NCI-H2196 (cell line): ENCODE data around the gene KCTD19.

Experiments used
- DNase-seq: peaks from one replicate; lab custom pipeline; 2025; ENCODE audit not compliant: unreplicated experiment; lab: John Stamatoyannopoulos, UW

Gene KCTD19

DNA sequence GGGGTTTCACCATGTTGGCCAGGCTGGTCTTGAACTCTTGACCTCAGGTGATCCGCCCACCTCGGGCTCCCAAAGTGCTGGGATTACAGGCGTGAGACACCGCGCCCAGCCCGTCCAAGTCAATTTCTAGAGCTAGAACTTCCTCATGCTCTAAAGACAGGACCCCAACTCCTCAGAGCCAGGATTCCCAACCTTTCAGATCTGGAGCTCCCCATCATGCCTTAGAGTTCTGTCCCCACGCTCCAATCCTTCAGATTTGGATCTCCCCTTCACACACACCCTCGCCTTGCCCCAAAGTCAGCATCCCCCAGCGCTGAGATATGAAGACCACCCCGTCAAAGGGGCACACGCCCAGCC, 448 bp downstream of the KCTD19 start:
- DNase-seq, result no peak

DNA sequence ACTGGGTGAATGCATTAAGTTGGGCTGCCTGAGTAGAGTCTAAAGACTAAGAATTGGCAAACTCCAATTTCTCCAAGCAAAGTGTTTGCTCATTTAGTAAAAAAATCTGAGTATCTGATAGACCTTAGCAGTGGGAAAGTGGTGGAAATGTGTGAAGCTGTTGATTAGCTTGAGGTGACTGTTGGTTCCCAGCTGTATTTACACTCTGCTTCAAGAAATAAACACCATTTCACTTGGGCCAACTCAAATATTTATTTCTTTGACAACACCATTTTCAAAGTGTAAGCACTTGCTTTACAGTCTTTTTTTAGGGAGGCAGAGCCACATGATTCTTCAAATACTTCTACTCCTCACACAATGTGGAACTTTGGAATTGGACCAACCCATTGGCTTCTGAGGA, 8.7 kb downstream of the KCTD19 start:
- no peak for DNase-seq

DNA sequence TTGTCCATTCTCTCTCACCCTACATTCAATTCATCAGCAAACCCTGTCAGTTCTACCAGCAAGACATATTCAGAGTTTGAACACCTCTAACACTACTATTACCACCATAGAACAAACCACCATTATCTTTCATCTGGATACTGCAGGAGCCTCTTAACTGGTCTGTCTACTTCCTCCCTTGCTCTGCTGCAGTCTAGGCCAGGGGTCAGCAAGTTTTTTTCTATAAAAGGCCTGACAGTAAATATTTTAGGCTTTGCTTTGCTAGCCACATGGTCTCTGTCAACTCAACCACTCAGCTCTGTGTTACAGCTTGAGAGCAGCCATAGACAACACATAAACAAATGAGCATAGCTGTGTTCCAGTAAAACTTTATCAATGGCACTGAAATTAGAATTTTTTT, 13.8 kb downstream of the KCTD19 start:
- no peak for DNase-seq

DNA sequence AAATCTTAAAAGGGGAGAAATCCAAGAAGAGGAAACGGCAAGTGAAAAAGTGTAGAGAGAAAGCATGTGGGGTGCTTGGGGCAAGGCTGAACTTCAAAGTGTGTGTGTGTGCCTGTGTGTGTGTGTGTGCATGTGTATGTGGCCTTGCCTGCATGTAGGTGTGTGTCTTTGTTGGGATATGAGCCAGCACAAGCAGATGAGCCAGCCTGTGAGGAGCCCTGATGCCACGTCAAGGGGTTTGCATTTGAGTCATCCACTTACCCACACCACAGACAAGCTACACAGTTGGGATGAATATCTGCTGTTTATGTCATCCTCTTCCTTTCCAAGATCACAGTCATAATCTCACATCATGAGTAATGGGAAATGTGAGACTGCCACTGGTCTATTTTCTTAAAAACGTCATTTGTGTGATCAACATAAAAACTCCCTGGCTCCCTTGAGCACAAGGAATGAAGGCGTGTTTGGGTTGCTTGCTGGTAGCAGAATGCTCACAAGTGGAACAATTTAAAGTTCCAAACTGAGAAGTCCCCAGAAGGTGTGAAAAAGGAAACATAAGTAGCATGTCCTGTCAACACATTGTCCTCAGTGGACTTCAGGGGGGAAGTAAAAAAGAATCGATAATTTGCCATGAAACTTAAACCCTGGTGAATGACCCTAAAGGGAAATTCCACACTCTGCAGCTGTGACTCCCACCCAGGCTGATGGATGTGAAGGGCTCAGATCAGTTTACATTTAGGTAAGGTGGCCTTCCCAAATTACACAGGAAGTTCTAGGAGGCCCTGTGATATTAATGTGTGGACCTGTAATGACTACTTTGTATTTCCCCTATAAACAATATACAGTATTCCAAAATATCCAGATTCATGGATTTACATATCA, 14.7 kb downstream of the KCTD19 start:
- DNase-seq, result peak; percentile 54

DNA sequence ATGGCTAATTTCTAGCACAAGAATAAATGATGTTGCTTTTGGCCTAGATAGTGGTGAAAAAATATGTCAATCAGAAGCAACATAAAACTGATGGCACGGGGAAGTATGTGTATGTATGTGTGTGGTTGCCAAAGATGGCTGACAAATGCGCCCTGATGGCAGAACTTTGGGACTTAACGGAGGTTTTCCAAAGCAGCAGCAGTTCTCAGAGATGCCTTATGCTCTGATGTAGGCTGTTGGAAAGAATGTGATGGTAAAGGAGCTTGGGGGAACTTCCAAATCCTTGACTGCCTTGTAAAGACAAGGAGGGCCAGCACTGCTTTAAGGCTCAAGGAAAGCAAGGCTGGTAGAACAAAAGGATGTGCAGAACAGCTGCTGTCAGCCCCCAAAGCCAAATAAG, 16.0 kb downstream of the KCTD19 start:
- no peak for DNase-seq

DNA sequence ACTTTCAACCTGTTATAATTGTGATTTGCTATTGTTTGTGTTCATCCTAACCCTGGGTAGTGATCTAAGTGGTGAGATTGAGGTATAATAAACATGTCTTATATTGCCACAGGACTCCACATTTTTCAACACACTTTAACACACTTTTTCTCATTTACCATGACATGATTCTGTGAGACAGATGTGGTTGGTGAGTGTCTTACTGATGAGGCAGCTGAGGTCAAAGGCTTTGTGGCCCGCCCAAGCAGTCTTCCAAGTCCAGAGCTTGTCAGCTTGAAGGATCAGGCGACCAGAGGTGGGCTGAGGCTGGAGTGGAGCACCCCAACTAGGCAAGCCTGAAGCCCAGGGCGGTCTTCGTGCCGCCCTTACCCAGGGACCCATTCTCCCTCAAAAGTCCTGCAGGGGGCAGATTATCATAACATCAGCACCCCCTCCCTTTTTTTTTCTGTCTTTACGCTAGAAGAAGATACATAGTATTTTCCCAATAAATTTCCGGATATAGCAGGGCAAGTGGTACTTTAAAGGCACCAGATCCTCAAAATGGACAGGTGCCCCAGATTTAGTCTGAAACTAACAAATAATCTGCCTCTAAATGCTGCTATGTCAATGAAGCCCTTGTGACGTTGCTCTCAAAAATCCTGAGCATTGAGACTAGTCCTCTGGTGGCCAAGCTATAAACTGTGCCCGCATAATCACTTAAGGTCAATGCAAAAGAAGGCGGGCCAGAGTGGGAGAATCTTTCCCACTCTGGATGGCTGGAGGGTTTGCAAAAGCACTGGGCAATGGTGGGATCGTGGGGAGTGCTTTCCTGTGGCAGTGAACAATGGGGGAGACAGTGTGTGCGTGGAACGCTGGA, 21.1 kb downstream of the KCTD19 start:
- DNase-seq, result no peak

DNA sequence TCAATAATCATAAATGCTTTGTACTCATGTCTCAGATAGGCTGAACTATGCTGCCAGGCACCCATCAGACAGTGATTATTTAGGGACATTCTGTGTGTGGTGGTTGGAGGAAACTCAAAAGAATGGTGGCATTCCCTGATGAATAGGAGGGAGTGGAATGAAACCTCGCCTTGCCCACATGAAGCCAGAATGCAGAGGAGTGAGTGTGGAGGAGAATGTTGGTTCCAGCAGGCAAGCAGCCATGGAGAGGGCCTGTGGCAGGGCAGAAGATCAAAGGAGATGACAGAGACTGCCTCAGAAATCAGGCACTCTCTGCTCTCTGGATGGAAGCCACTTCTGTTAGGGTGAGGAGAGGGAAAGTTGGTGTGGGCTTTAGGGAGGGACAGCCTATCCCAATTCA, 22.5 kb downstream of the KCTD19 start:
- DNase-seq, result no peak

DNA sequence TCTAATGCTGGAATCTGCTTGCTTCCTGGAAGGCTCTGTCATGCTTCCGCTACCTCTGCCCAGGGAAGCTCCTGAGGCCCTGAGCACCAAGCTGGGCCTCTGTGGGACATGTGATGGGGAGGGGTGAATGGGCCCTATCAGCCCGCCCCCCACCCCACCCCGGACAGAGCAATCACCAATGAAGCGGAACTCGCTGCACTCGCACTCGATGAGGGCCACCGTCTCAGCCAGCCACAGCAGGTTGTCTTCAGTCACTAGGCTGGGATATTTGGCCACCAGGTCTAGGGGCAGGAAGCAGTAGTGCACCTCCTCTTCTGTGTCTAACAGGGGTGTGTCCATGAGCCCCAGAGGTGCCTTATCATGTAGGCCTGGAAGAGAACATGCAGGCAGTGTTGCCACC, 23.6 kb downstream of the KCTD19 start:
- DNase-seq, result no peak

DNA sequence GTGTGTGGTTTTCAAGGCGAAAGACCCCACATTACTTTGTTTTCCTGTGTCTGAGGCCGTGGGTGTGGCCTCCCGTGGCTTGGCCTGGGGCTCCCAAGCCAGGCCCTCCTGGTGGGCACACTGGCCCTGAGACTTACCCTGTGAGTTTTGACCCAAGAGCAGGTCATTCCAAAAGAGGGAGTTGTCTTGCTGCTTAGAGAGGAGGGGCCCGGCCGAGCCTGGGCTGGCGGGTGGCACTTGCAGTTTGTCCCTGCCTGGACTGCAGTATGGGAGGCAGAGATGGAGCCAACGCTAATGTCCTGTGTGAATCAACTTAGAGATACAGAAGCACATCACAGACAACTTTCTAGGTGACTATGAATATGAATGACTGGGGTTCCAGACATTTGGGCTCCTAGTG, 24.5 kb downstream of the KCTD19 start:
- DNase-seq, result no peak

DNA sequence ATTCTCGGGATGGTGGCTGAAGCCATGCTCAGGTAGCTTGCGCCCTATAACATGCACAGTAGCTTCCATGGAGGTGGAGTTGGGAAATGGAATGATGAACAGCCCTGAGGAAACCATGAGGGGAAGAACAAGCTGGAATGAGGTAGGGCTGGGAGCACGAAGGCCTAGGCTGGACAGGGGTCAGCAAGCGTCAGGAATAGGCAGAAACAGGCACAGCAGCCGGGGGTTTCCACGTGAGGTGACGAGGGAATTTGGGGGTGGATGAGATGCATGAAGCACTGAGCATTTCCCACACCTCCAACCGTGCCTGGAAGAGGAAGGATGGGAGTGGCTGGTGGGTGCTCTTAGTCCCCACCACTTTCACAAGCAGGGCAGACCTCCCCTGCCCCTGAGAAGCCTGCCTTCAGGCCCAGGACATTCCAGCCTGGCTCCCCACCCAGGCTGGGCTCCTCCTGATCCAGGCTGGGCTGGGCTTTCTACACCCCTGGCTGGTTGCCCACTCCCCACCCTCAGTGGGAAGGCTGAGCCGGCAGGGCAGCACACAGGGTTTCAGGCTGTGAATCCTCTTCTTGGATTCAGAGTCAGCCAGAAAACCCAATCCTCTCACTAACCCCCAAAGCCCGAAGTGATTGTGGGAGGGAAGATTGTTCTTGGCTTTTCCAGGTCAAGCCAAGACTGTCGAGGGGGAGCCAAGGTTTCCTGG, 25.3 kb downstream of the KCTD19 start:
- no peak for DNase-seq

DNA sequence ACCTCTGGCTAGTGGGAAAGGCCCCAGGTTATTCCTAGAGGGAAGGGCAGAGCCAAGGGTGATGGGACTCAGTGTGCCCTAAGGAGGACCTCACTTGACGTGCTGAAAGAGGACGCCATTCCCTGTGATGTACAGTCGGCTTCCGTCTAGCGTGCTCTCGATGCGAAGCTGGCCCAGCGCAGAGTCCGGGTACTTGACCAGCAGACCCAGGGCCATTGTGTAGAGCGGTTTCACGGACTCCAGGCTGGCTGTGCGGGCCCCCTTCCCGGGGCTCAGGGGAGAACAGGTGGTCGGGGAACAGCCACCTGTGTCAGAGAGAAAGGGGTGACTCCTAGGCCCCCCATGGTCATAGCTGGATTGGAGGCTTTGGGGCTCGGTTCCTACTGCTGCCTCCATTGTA, 27.3 kb downstream of the KCTD19 start:
- no peak for DNase-seq

DNA sequence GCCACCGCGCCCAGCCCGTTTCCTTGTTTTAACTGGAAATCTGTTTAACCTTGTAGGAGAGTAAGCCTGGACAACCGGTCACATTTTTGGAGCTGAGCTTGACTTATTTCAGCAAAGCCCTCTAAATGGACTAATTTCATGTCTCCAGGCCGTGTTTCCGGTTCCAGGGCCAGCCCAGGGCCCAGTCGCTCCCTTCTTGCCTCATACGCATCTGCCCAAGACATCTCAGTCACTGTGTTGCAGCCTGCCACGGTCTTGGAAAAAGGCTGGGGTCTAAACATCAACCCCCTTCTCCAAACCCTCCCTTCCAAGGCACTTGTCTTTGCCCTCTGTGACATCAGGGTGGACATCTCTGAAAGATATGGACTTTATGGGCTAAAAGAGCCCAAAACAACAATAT, 28.3 kb downstream of the KCTD19 start:
- DNase-seq, result no peak

DNA sequence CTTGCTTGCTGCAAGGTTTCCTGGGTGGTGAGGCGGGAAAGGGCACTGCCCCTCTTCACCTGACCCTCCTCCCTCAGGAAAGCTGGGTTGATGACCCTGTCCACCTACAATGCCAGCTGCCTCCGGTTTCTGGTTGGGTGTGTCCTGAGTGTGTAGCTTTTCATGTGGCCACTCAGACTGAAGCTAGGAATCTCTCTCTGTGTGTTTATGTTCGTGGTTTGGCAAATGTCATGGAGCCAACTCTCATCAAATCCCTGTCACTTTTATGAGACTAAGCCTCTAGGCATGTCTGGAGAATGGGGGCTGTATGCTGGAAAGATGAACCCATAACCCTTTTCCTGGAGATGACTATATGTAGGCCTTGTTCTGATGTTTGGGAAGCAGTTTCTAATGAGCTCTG, 30.1 kb downstream of the KCTD19 start:
- DNase-seq, result no peak

DNA sequence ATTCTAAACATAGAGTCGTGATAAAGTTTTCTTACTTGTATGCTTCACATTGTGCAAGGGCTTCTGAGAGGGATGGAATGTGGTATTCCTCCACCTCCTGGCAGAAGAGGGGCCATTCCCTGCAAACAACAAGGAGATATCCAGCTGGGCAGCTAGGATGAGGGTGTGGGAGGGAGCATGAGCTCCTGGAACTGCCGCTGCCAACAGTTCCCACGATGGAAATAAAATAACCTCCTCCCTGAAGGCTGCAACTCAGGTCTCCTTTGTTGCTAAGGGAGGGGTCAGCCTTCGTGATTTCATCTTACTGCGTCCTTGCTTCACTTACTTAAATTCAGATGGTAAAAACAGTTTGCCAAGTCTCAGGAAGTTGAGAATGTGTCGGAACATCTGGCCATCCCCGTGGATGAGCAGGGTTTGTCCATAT, 31.6 kb downstream of the KCTD19 start:
- DNase-seq, result no peak

DNA sequence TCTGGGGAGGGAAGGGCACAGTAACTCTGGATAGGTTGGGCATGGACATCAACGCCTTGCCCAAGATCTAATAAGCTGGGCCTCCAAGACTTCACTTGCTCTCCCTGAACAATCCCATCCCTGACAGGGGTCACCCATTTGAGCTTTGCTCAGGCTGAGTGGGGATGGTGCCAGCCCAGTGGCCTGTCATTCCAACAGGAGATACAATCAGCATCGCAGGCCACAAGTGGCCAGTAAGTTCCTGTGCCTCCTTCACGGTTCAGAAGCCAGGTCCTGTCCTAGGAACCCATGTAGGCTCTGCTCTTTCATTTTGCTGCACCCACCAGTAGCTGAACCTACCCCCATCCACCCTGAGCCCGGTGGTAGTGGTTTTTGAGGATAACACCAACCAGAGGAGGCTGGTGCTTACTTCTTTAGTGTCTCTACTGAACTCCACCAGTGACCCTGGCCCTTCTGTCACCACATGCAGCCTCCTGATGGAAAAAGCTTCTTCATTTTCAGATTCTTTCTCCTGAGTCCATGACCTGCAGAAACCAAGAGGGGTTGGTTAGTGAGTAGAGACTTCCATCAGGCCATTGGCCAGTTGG, 32.3 kb downstream of the KCTD19 start:
- DNase-seq, result no peak

DNA sequence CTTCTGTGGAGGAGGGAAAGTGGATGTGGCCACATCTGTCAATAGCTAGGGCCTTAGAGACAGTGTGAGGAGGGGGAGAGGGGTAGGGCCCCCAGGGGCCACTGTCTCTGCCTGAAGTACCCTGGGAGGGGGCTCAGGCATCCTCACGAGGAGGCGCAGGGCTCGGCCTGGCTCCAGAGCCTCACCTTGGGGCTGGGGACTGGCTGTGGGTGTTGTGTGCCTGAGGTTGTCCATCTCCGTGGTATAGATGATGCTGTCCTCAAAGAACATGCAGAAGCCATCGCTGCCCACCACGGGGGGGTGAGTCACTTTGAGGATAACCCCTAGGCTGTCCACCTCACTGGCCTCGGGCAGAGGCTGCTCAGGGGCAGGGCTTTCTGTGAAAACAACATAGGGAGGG, 35.1 kb downstream of the KCTD19 start:
- no peak for DNase-seq

DNA sequence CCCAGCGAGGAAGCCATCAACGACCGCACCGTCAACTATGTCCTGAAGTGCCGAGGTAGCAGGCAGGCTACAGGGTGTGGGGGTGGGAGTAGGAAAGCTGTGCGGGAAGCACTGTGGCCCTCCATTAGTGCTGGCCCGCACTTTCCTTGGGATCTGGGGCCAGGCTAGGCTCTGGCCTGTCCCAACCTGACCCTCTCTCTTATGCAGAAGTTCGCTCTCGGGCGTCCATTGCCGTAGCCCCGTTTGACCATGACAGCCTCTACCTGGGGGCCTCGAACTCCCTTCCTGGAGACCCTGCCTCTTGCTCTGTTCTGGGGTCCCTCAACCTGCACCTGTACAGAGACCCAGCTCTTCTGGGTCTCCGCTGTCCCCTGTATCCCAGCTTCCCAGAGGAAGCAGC, 38.6 kb downstream of the KCTD19 start:
- DNase-seq, result no peak

DNA sequence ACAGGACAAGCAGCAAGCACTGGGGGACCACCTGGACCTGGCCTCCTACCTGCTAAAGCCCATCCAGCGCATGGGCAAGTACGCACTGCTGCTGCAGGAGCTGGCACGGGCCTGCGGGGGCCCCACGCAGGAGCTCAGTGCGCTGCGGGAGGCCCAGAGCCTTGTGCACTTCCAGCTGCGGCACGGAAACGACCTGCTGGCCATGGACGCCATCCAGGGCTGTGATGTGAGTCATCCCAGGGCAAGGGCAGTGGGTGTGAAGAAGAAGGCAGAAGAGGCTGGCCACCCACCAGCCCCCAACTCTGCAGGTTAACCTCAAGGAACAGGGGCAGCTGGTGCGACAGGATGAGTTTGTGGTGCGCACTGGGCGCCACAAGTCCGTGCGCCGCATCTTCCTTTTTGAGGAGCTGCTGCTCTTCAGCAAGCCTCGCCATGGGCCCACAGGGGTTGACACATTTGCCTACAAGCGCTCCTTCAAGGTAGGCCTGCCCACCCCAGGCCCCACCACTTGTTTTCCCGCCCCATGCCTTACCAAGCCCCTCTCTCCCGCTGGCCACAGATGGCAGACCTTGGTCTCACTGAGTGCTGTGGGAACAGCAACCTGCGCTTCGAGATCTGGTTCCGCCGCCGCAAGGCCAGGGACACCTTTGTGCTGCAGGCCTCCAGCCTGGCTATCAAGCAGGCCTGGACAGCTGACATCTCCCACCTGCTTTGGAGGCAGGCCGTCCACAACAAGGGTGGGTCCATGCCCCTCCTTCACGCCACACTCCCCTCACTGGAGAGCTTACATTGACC, 39.9 kb downstream of the KCTD19 start:
- no peak for DNase-seq

DNA sequence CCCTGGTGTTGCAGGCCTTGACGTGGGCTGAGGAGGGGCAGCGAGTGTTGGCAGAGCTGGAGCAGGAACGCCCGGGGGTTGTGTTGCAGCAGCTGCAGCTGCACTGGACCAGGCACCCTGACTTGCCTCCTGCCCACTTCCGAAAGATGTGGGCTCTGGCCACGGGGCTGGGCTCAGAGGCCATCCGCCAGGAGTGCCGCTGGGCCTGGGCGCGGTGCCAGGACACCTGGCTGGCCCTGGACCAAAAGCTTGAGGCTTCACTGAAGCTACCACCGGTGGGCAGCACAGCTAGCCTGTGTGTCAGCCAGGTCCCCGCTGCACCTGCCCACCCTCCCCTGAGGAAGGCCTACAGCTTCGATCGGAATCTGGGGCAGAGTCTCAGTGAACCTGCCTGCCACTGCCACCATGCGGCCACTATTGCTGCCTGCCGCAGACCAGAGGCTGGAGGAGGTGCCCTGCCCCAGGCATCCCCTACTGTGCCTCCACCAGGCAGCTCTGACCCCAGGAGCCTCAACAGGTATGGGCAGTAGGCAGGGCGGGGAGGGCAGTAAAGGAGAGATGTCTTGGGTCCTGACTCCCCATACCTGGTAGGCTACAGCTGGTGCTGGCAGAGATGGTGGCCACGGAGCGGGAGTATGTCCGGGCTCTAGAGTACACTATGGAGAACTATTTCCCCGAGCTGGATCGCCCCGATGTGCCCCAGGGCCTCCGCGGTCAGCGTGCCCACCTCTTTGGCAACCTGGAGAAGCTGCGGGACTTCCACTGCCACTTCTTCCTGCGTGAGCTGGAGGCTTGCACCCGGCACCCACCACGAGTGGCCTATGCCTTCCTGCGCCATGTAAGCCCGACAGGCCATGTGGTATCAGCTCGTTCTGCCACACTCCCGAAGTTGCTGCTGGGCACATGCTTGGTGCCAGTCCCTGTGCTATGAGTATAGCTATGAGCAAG, 41.6 kb downstream of the KCTD19 start:
- DNase-seq, result peak; percentile 81
